Neural progenitor cell (in vitro differentiated cells): ENCODE measurements around the gene FSTL4. TPM values are rescaled to one million over a fixed set of nuclear protein-coding genes. Genes with fewer than 3 reads are reported as not detected.

Source experiments
- DNase-seq: peaks from one replicate; pipeline ENCODE4 v3.0.0-alpha.2; 2016; ENCODE audit warnings: low spot score
- H2AFZ ChIP-seq: fragments of 200-600 bp; sonication (generic); replicated peaks from 2 replicates; pipeline ENCODE4 v1.6.1; 2016; ENCODE audit warnings: antibody characterized with exemption
- H3F3A ChIP-seq: fragments of 200-600 bp; sonication (generic); 2 replicates; pipeline ENCODE4 v1.6.1; 2016; ENCODE audit warnings: antibody characterized with exemption, low read depth
- H3K27ac ChIP-seq: fragments of 200-600 bp; sonication (generic); 2 replicates; pipeline ENCODE4 v1.5.1; 2016; ENCODE audit warnings: mild to moderate bottlenecking
- H3K27me3 ChIP-seq: fragments of 200-600 bp; sonication (generic); 2 replicates; pipeline ENCODE4 v1.6.1; 2016; ENCODE audit warnings: mild to moderate bottlenecking, moderate library complexity
- H3K36me3 ChIP-seq: fragments of 200-600 bp; sonication (generic); 2 replicates; pipeline ENCODE4 v1.5.1; 2016
- H3K4me1 ChIP-seq: fragments of 200-600 bp; sonication (generic); 2 replicates; pipeline ENCODE4 v1.6.1; 2016; ENCODE audit warnings: mixed run types
- H3K4me2 ChIP-seq: fragments of 200-600 bp; sonication (generic); 2 replicates; pipeline ENCODE4 v1.6.1; 2016
- H3K4me3 ChIP-seq: fragments of 200-600 bp; sonication (generic); 2 replicates; pipeline ENCODE4 v1.5.1; 2016
- H3K79me2 ChIP-seq: fragments of 200-600 bp; sonication (generic); 2 replicates; pipeline ENCODE4 v1.6.1; 2016; ENCODE audit warnings: low read depth
- H3K9ac ChIP-seq: fragments of 200-600 bp; sonication (generic); 2 replicates; pipeline ENCODE4 v1.6.1; 2016
- H3K9me3 ChIP-seq: fragments of 200-600 bp; sonication (generic); 2 replicates; pipeline ENCODE4 v1.5.1; 2016; ENCODE audit warnings: low read depth
- H4K20me1 ChIP-seq: fragments of 200-600 bp; sonication (generic); 2 replicates; pipeline ENCODE4 v1.6.1; 2016; ENCODE audit warnings: low read depth
- H3K27ac Mint-ChIP-seq: 3 replicates; pipeline ENCODE4 v1.8.0; 2021; ENCODE audit warnings: mixed read lengths
- H3K27me3 Mint-ChIP-seq: 2 replicates; pipeline ENCODE4 v1.8.0; 2022; ENCODE audit warnings: low read depth, mild to moderate bottlenecking, inconsistent platforms, moderate library complexity, mixed read lengths; ENCODE audit not compliant: insufficient read depth
- H3K36me3 Mint-ChIP-seq: 3 replicates; pipeline ENCODE4 v1.8.0; 2021; ENCODE audit warnings: mixed read lengths
- H3K4me1 Mint-ChIP-seq: 3 replicates; pipeline ENCODE4 v1.8.0; 2021; ENCODE audit warnings: mixed read lengths
- H3K4me3 Mint-ChIP-seq: 3 replicates; pipeline ENCODE4 v1.8.0; 2021; ENCODE audit warnings: mild to moderate bottlenecking, moderate library complexity, mixed read lengths
- H3K9me3 Mint-ChIP-seq: 3 replicates; pipeline ENCODE4 v1.8.0; 2020; ENCODE audit warnings: mixed read lengths
- EZH2 ChIP-seq: fragments of 200-600 bp; sonication (generic); IDR thresholded peaks from 2 replicates; pipeline ENCODE4 v1.6.1; 2017; ENCODE audit warnings: antibody characterized with exemption, mild to moderate bottlenecking, moderate library complexity
- EZH2phosphoT487 ChIP-seq: fragments of 200-600 bp; sonication (generic); IDR thresholded peaks from 2 replicates; pipeline ENCODE4 v1.6.1; 2017; ENCODE audit warnings: antibody characterized with exemption
- total RNA-seq: library from RNA; depleted of rRNA; stranded (reverse); fragments of >200 nt; gene quantifications from 2 replicates; pipeline ENCODE4 v1.2.3, GENCODE V29; 2015; ENCODE audit warnings: low replicate concordance
- TF ChIP-seq, protein P1 (sequence below): fragments of 200-600 bp; sonication (generic); IDR thresholded peaks from 2 replicates; pipeline ENCODE4 v1.5.1; 2017; ENCODE audit warnings: antibody characterized with exemption, mild to moderate bottlenecking

Gene FSTL4
- total RNA-seq, 1 donor from 2014 or later = 0.95 TPM

GRCh38 chr5:133506181-133506580 is 106.2 kb downstream of the FSTL4 start:
- Histone ChIP-seq H3K4me3 (no peak overlapping the region), H2AFZ (no peak overlapping the region), H3K9ac (no peak overlapping the region), H3F3A (no peaks in the 10 kb centered on the region), H4K20me1 (no peaks in the 10 kb centered on the region), H3K27ac (no peak overlapping the region), H3K4me1 (peaks cover 8% of the 10 kb centered on the region), H3K79me2 (no peaks in the 10 kb centered on the region), H3K9me3 (no peaks in the 10 kb centered on the region), H3K27me3 (no peaks in the 10 kb centered on the region), H3K36me3 (no peaks in the 10 kb centered on the region), H3K4me2 (no peak overlapping the region)
- Mint-ChIP-seq H3K27ac (no peak overlapping the region), H3K36me3 (no peaks in the 10 kb centered on the region), H3K9me3 (no peaks in the 10 kb centered on the region), H3K4me3 (no peak overlapping the region), H3K27me3 (peaks cover 3% of the 10 kb centered on the region), H3K4me1 (peaks cover 20% of the 10 kb centered on the region)
- no peak for DNase-seq
- TF ChIP-seq EZH2phosphoT487 (no peak), EZH2 (no peak)
- TF ChIP-seq, protein P1, sequence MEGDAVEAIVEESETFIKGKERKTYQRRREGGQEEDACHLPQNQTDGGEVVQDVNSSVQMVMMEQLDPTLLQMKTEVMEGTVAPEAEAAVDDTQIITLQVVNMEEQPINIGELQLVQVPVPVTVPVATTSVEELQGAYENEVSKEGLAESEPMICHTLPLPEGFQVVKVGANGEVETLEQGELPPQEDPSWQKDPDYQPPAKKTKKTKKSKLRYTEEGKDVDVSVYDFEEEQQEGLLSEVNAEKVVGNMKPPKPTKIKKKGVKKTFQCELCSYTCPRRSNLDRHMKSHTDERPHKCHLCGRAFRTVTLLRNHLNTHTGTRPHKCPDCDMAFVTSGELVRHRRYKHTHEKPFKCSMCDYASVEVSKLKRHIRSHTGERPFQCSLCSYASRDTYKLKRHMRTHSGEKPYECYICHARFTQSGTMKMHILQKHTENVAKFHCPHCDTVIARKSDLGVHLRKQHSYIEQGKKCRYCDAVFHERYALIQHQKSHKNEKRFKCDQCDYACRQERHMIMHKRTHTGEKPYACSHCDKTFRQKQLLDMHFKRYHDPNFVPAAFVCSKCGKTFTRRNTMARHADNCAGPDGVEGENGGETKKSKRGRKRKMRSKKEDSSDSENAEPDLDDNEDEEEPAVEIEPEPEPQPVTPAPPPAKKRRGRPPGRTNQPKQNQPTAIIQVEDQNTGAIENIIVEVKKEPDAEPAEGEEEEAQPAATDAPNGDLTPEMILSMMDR = no peak

GRCh38 chr5:133503511-133503910 is 108.8 kb downstream of the FSTL4 start:
- TF ChIP-seq, protein P1 = no peak
- TF ChIP-seq EZH2 = no peak
- TF ChIP-seq EZH2phosphoT487 = no peak
- Histone ChIP-seq H3K36me3 (no peaks in the 10 kb centered on the region), H4K20me1 (no peaks in the 10 kb centered on the region), H3K79me2 (no peaks in the 10 kb centered on the region), H3K9ac (no peak overlapping the region), H3F3A (no peaks in the 10 kb centered on the region), H3K4me2 (no peak overlapping the region), H3K4me3 (no peak overlapping the region), H3K27me3 (no peaks in the 10 kb centered on the region), H2AFZ (no peak overlapping the region), H3K27ac (no peak overlapping the region), H3K9me3 (no peaks in the 10 kb centered on the region), H3K4me1 (no peaks in the 10 kb centered on the region)
- no peak overlapping the region for H3K4me3 Mint-ChIP-seq
- H3K4me1 Mint-ChIP-seq = peaks cover 37% of the 10 kb centered on the region
- no peak overlapping the region for H3K27ac Mint-ChIP-seq
- no peaks in the 10 kb centered on the region for H3K36me3 Mint-ChIP-seq
- no peak for DNase-seq
- no peaks in the 10 kb centered on the region for H3K9me3 Mint-ChIP-seq
- peaks cover 5% of the 10 kb centered on the region for H3K27me3 Mint-ChIP-seq

DNA sequence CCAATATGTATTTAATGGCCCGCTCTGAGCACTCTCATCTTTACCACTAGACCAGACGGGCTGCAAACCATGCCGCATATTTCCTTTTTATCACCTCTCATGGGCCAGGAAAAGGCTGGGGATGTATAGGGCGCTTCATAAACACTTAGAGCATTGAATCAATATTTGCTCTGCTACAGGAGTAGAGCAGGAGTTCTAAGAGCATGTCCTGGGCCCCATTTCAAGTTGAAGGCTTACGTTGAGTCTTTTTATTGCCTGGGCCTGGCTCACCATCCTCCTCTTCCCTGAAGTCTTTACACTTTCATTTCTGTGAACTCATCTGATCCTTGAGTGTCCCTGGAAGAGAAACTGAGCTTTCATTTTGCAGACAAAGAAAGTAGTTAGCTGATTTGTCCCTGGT is 112.4 kb downstream of the FSTL4 start:
- peaks cover 10% of the 10 kb centered on the region for H3K27me3 Mint-ChIP-seq
- no peak overlapping the region for H3K4me3 Mint-ChIP-seq
- H3K4me1 ChIP-seq = no peaks in the 10 kb centered on the region
- no peaks in the 10 kb centered on the region for H3F3A ChIP-seq
- no peak for TF ChIP-seq EZH2phosphoT487
- TF ChIP-seq, protein P1 = no peak
- TF ChIP-seq EZH2 = no peak
- no peak overlapping the region for H3K9ac ChIP-seq
- no peaks in the 10 kb centered on the region for H3K36me3 Mint-ChIP-seq
- no peaks in the 10 kb centered on the region for H3K9me3 Mint-ChIP-seq
- H4K20me1 ChIP-seq = no peaks in the 10 kb centered on the region
- DNase-seq = no peak
- peak overlapping the region; percentile 13 for H3K27ac Mint-ChIP-seq
- H3K4me3 ChIP-seq = no peak overlapping the region
- no peak overlapping the region for H3K27ac ChIP-seq
- H3K4me2 ChIP-seq = no peak overlapping the region
- no peaks in the 10 kb centered on the region for H3K27me3 ChIP-seq
- peaks cover 27% of the 10 kb centered on the region for H3K4me1 Mint-ChIP-seq
- H3K36me3 ChIP-seq = no peaks in the 10 kb centered on the region
- H2AFZ ChIP-seq = no peak overlapping the region
- no peaks in the 10 kb centered on the region for H3K79me2 ChIP-seq
- no peaks in the 10 kb centered on the region for H3K9me3 ChIP-seq
